Neuronal stem cell (in vitro differentiated cells): ENCODE results near the gene TADA3.
A peak's percentile ranks its signal among the peaks of the same experiment; 100 is the strongest.

Source experiments
- DNase-seq: peaks from one replicate; pipeline ENCODE4 v3.0.0-alpha.2; 2013; ENCODE audit warnings: low spot score
- H2AFZ ChIP-seq: one replicate; pipeline ENCODE4 v1.6.1; 2013; ENCODE audit warnings: mild to moderate bottlenecking, low read length, inconsistent platforms
- H2AK5ac ChIP-seq: 2 replicates; pipeline ENCODE4 v1.6.1; 2013; ENCODE audit warnings: low read depth, mild to moderate bottlenecking, inconsistent platforms, low read length, moderate library complexity, mixed read lengths
- H2BK120ac ChIP-seq: 2 replicates; pipeline ENCODE4 v1.6.1; 2013; ENCODE audit warnings: low read depth, mild to moderate bottlenecking, inconsistent platforms, low read length, moderate library complexity, mixed read lengths
- H2BK12ac ChIP-seq: one replicate; pipeline ENCODE4 v1.6.1; 2013; ENCODE audit warnings: low read length, inconsistent platforms
- H2BK15ac ChIP-seq: 2 replicates; pipeline ENCODE4 v1.6.1; 2013; ENCODE audit warnings: mild to moderate bottlenecking, low read length, inconsistent platforms, mixed read lengths
- H2BK5ac ChIP-seq: one replicate; pipeline ENCODE4 v1.6.1; 2013; ENCODE audit warnings: inconsistent platforms, mild to moderate bottlenecking, low read length, moderate library complexity
- H3K14ac ChIP-seq: one replicate; pipeline ENCODE4 v1.6.1; 2013; ENCODE audit warnings: low read length, inconsistent platforms
- H3K18ac ChIP-seq: 2 replicates; pipeline ENCODE4 v1.6.1; 2013; ENCODE audit warnings: low read length, inconsistent platforms
- H3K23ac ChIP-seq: 2 replicates; pipeline ENCODE4 v1.6.1; 2013; ENCODE audit warnings: low read depth, mild to moderate bottlenecking, mixed read lengths, low read length, inconsistent platforms; ENCODE audit not compliant: poor library complexity
- H3K27ac ChIP-seq: replicated peaks from 3 replicates; pipeline ENCODE4 v1.5.1; 2013; ENCODE audit warnings: low read length, inconsistent platforms
- H3K27me3 ChIP-seq, 3 experiments: 2 replicates each; pipeline ENCODE4 v1.6.1; 2013; ENCODE audit warnings: low read length in 3 of 3, mild to moderate bottlenecking in 2 of 3, inconsistent platforms in 1 of 3, low read depth in 1 of 3, mixed read lengths in 1 of 3, moderate library complexity in 1 of 3; ENCODE audit not compliant: control insufficient read depth in 3 of 3, insufficient read depth in 3 of 3
- H3K36me3 ChIP-seq, 2 donors: replicated peaks in 1 of 2; 2 replicates each; pipeline ENCODE4 v1.6.1; 2013; ENCODE audit warnings: low read length in 2 of 2; ENCODE audit not compliant: control insufficient read depth in 2 of 2, insufficient read depth in 2 of 2
- H3K4ac ChIP-seq: 2 replicates; pipeline ENCODE4 v1.6.1; 2013; ENCODE audit warnings: inconsistent platforms, mild to moderate bottlenecking, low read length, moderate library complexity
- H3K4me1 ChIP-seq, 2 donors: 1 replicate in 1 of 2; 2 replicates in 1 of 2; pipeline ENCODE4 v1.6.1; 2013; ENCODE audit warnings: low read length in 2 of 2, low read depth in 1 of 2; ENCODE audit not compliant: control insufficient read depth in 2 of 2, insufficient read depth in 1 of 2
- H3K4me2 ChIP-seq: one replicate; pipeline ENCODE4 v1.6.1; 2013; ENCODE audit warnings: mild to moderate bottlenecking, low read length, inconsistent platforms; ENCODE audit not compliant: insufficient read depth, poor library complexity, severe bottlenecking
- H3K4me3 ChIP-seq, 2 donors: 2 replicates each; pipeline ENCODE4 v1.5.1; 2013; ENCODE audit warnings: low read length in 2 of 2, mild to moderate bottlenecking in 2 of 2, inconsistent platforms in 1 of 2, moderate library complexity in 1 of 2
- H3K79me1 ChIP-seq: one replicate; pipeline ENCODE4 v1.6.1; 2013; ENCODE audit warnings: low read depth, mild to moderate bottlenecking, inconsistent platforms, low read length, moderate library complexity
- H3K9ac ChIP-seq: one replicate; pipeline ENCODE4 v1.6.1; 2013; ENCODE audit warnings: mild to moderate bottlenecking, low read depth, low read length, inconsistent platforms; ENCODE audit not compliant: poor library complexity
- H3K9me3 ChIP-seq, 2 donors: replicated peaks in 1 of 2; 2 replicates each; pipeline versions ENCODE3 to v1.6.1; 2013; ENCODE audit warnings: low read length in 2 of 2, mild to moderate bottlenecking in 2 of 2, inconsistent platforms in 1 of 2, low read depth in 1 of 2, mixed read lengths in 1 of 2, moderate library complexity in 1 of 2; ENCODE audit not compliant: control insufficient read depth in 2 of 2, insufficient read depth in 1 of 2
- H4K8ac ChIP-seq: one replicate; pipeline ENCODE4 v1.6.1; 2013; ENCODE audit warnings: low read depth, mild to moderate bottlenecking, inconsistent platforms, low read length, moderate library complexity
- H4K91ac ChIP-seq: one replicate; pipeline ENCODE4 v1.6.1; 2013; ENCODE audit warnings: low read length, low read depth, mild to moderate bottlenecking, inconsistent platforms; ENCODE audit not compliant: poor library complexity
- WGBS, 2 donors: extraction: QIAGEN DNeasy Blood & Tissue Kit; methylation state at CpG; one replicate each; pipeline ENCODE4 v1.1.7; 2013; ENCODE audit warnings: missing lambda C conversion rate in 2 of 2, mixed read lengths in 1 of 2; ENCODE audit not compliant: insufficient read length in 2 of 2, insufficient replicate concordance in 1 of 2; ENCODE audit errors: extremely low coverage in 2 of 2; 5-methylcytosine and 5-hydroxymethylcytosine counted together

The TADA3 gene

GRCh38 chr3:9786209-9786739 is 6.0 kb downstream of the TADA3 start:
- no CpG with 5 or more reads among the region's 7 CpGs for WGBS, 2 donors
- Histone ChIP-seq H3K23ac (no peak overlapping the region), H2AFZ (no peak overlapping the region), H3K9ac (no peak overlapping the region), H3K9me3 (no peaks in the 10 kb centered on the region), H2BK5ac (no peak overlapping the region), H3K4me2 (no peak overlapping the region), H3K4me1 (no peaks in the 10 kb centered on the region), H3K27me3 (no peaks in the 10 kb centered on the region), H2AK5ac (no peak overlapping the region), H3K4ac (no peak overlapping the region), H3K4me3 (no peak overlapping the region), H2BK12ac (no peak overlapping the region), H3K18ac (no peak overlapping the region), H4K8ac (no peak overlapping the region), H2BK15ac (no peak overlapping the region), H3K14ac (no peak overlapping the region), H3K79me1 (no peaks in the 10 kb centered on the region), H3K27ac (no peak overlapping the region), H3K36me3 (peaks cover 45 to 92% of the 10 kb centered on the region in 2 donors), H4K91ac (no peak overlapping the region), H2BK120ac (no peak overlapping the region)
- no peak for DNase-seq

- Histone ChIP-seq H3K18ac (no peak overlapping the region), H3K27me3 (no peaks in the 10 kb centered on the region), H2BK5ac (no peak overlapping the region), H3K27ac (no peak overlapping the region), H2BK120ac (no peak overlapping the region), H3K79me1 (no peaks in the 10 kb centered on the region), H3K4ac (no peak overlapping the region), H3K9ac (no peak overlapping the region), H2AK5ac (no peak overlapping the region), H3K4me1 (no peaks in the 10 kb centered on the region), H3K4me3 (no peak overlapping the region), H3K14ac (no peak overlapping the region), H2BK15ac (no peak overlapping the region), H4K8ac (no peak overlapping the region), H2AFZ (no peak overlapping the region), H4K91ac (no peak overlapping the region), H2BK12ac (no peak overlapping the region), H3K9me3 (no peaks in the 10 kb centered on the region), H3K36me3 (peaks cover 42 to 92% of the 10 kb centered on the region in 2 donors), H3K23ac (no peak overlapping the region), H3K4me2 (no peak overlapping the region)
- no peak for DNase-seq
- whole genome bisulfite sequencing, 2 donors = no CpG with 5 or more reads among the region's 7 CpGs
These were observed 6.7 kb downstream of the TADA3 start for GRCh38 chr3:9785602-9786001.

- Histone ChIP-seq H2BK120ac (no peak overlapping the region), H2AFZ (no peak overlapping the region), H3K9ac (no peak overlapping the region), H3K4me2 (no peak overlapping the region), H3K4me3 (no peak overlapping the region), H3K27me3 (no peaks in the 10 kb centered on the region), H3K4me1 (no peaks in the 10 kb centered on the region), H3K79me1 (peaks cover 3% of the 10 kb centered on the region), H2AK5ac (no peak overlapping the region), H3K14ac (no peak overlapping the region), H2BK12ac (no peak overlapping the region), H2BK15ac (no peak overlapping the region), H2BK5ac (no peak overlapping the region), H4K91ac (no peak overlapping the region), H3K23ac (peak overlapping the region; percentile 66), H4K8ac (no peak overlapping the region), H3K18ac (no peak overlapping the region), H3K27ac (no peak overlapping the region), H3K36me3 (peaks cover 45 to 92% of the 10 kb centered on the region in 2 donors), H3K4ac (no peak overlapping the region), H3K9me3 (no peaks in the 10 kb centered on the region)
- DNase-seq = no peak
- no CpG with 5 or more reads among the region's 4 CpGs for WGBS, 2 donors
These were observed 7.3 kb downstream of the TADA3 start for GRCh38 chr3:9784965-9785364.

- no peak overlapping the region for H2BK5ac ChIP-seq
- DNase-seq = no peak
- no peak overlapping the region for H3K9ac ChIP-seq
- H4K91ac ChIP-seq = no peak overlapping the region
- H2AFZ ChIP-seq = no peak overlapping the region
- H4K8ac ChIP-seq = no peak overlapping the region
- no peak overlapping the region for H2BK15ac ChIP-seq
- no peaks in the 10 kb centered on the region for H3K27me3 ChIP-seq
- H2BK120ac ChIP-seq = no peak overlapping the region
- H3K4me1 ChIP-seq = no peaks in the 10 kb centered on the region
- no peak overlapping the region for H2BK12ac ChIP-seq
- no peak overlapping the region for H3K4ac ChIP-seq
- WGBS, 2 donors = no CpG with 5 or more reads among the region's 14 CpGs
- H3K4me3 ChIP-seq = no peak overlapping the region
- H3K14ac ChIP-seq = no peak overlapping the region
- no peak overlapping the region for H2AK5ac ChIP-seq
- no peak overlapping the region for H3K23ac ChIP-seq
- H3K18ac ChIP-seq = no peak overlapping the region
- peaks cover 3% of the 10 kb centered on the region for H3K79me1 ChIP-seq
- no peak overlapping the region for H3K27ac ChIP-seq
- H3K4me2 ChIP-seq = no peak overlapping the region
- H3K9me3 ChIP-seq = no peaks in the 10 kb centered on the region
- peaks cover 39 to 92% of the 10 kb centered on the region in 2 donors for H3K36me3 ChIP-seq
These were observed 8.3 kb downstream of the TADA3 start for GRCh38 chr3:9783954-9784353.
